Rectal smooth muscle tissue (tissue), 1 donor: ENCODE data around the gene VILL.

Experiments used
- H3K27ac ChIP-seq: one replicate; pipeline ENCODE4 v1.7.0; 2013; ENCODE audit warnings: low read depth, low read length, inconsistent platforms
- H3K27me3 ChIP-seq: one replicate; pipeline ENCODE4 v1.7.0; 2013; ENCODE audit warnings: low read length; ENCODE audit not compliant: control insufficient read depth, insufficient read depth
- H3K36me3 ChIP-seq: one replicate; pipeline ENCODE4 v1.7.0; 2013; ENCODE audit warnings: low read length; ENCODE audit not compliant: control insufficient read depth, insufficient read depth
- H3K4me1 ChIP-seq: one replicate; pipeline ENCODE4 v1.7.0; 2013; ENCODE audit warnings: low read length; ENCODE audit not compliant: control insufficient read depth, insufficient read depth
- H3K4me3 ChIP-seq: one replicate; pipeline ENCODE4 v1.7.0; 2013; ENCODE audit warnings: low read length
- H3K9ac ChIP-seq: one replicate; pipeline ENCODE4 v1.7.0; 2013; ENCODE audit warnings: low read length

The VILL gene

GRCh38 chr3:38008191-38008701, 17.7 kb downstream of the VILL start:
- H3K27ac ChIP-seq = no peak overlapping the region
- no peak overlapping the region for H3K4me3 ChIP-seq
- peaks cover 8% of the 10 kb centered on the region for H3K36me3 ChIP-seq
- H3K9ac ChIP-seq = no peak overlapping the region
- no peaks in the 10 kb centered on the region for H3K4me1 ChIP-seq
- no peaks in the 10 kb centered on the region for H3K27me3 ChIP-seq

- Histone ChIP-seq H3K9ac (no peak overlapping the region), H3K27ac (no peak overlapping the region), H3K27me3 (no peaks in the 10 kb centered on the region), H3K4me1 (no peaks in the 10 kb centered on the region), H3K36me3 (peaks cover 8% of the 10 kb centered on the region), H3K4me3 (no peak overlapping the region)
Measured at GRCh38 chr3:38008971-38009580, 18.5 kb downstream of the VILL start.

GRCh38 chr3:38009807-38010591, 19.4 kb downstream of the VILL start:
- H3K27me3 ChIP-seq = no peaks in the 10 kb centered on the region
- H3K4me3 ChIP-seq = no peak overlapping the region
- no peak overlapping the region for H3K27ac ChIP-seq
- H3K9ac ChIP-seq = no peak overlapping the region
- no peaks in the 10 kb centered on the region for H3K4me1 ChIP-seq
- H3K36me3 ChIP-seq = peaks cover 8% of the 10 kb centered on the region

- H3K27me3 ChIP-seq = no peaks in the 10 kb centered on the region
- no peak overlapping the region for H3K4me3 ChIP-seq
- H3K27ac ChIP-seq = no peak overlapping the region
- H3K4me1 ChIP-seq = no peaks in the 10 kb centered on the region
- peaks cover 17% of the 10 kb centered on the region for H3K36me3 ChIP-seq
- H3K9ac ChIP-seq = no peak overlapping the region
Measured at GRCh38 chr3:38011111-38011510, 20.5 kb downstream of the VILL start.

- Histone ChIP-seq H3K9ac (no peak overlapping the region), H3K27ac (no peak overlapping the region), H3K27me3 (no peaks in the 10 kb centered on the region), H3K4me3 (no peak overlapping the region), H3K4me1 (no peaks in the 10 kb centered on the region), H3K36me3 (peaks cover 27% of the 10 kb centered on the region)
Measured at GRCh38 chr3:38015485-38015884, 24.9 kb downstream of the VILL start.

- Histone ChIP-seq H3K27ac (no peak overlapping the region), H3K4me3 (no peak overlapping the region), H3K4me1 (no peaks in the 10 kb centered on the region), H3K27me3 (no peaks in the 10 kb centered on the region), H3K9ac (no peak overlapping the region), H3K36me3 (peaks cover 27% of the 10 kb centered on the region)
Measured at GRCh38 chr3:38015984-38016383, 25.4 kb downstream of the VILL start.

- Histone ChIP-seq H3K9ac (no peak overlapping the region), H3K27ac (no peak overlapping the region), H3K27me3 (no peaks in the 10 kb centered on the region), H3K36me3 (peaks cover 23% of the 10 kb centered on the region), H3K4me3 (no peak overlapping the region), H3K4me1 (no peaks in the 10 kb centered on the region)
Measured at GRCh38 chr3:38016410-38016809, 25.8 kb downstream of the VILL start.

- H3K36me3 ChIP-seq = peaks cover 23% of the 10 kb centered on the region
- H3K4me3 ChIP-seq = no peak overlapping the region
- H3K9ac ChIP-seq = no peak overlapping the region
- H3K27me3 ChIP-seq = no peaks in the 10 kb centered on the region
- H3K4me1 ChIP-seq = no peaks in the 10 kb centered on the region
- no peak overlapping the region for H3K27ac ChIP-seq
Measured at GRCh38 chr3:38016847-38017444, 26.4 kb downstream of the VILL start.

- Histone ChIP-seq H3K36me3 (peaks cover 23% of the 10 kb centered on the region), H3K9ac (no peak overlapping the region), H3K4me1 (no peaks in the 10 kb centered on the region), H3K27me3 (no peaks in the 10 kb centered on the region), H3K27ac (no peak overlapping the region), H3K4me3 (no peak overlapping the region)
Measured at GRCh38 chr3:38017445-38018295, 27.1 kb downstream of the VILL start.

GRCh38 chr3:38018296-38019266, 28.0 kb downstream of the VILL start:
- no peaks in the 10 kb centered on the region for H3K4me1 ChIP-seq

GRCh38 chr3:38019658-38020341, 29.2 kb downstream of the VILL start:
- Histone ChIP-seq H3K4me1 (no peaks in the 10 kb centered on the region), H3K36me3 (peaks cover 23% of the 10 kb centered on the region), H3K4me3 (no peak overlapping the region), H3K27me3 (no peaks in the 10 kb centered on the region), H3K27ac (no peak overlapping the region), H3K9ac (no peak overlapping the region)

More at GRCh38 chr3:38018296-38019266, 28.0 kb downstream of the VILL start:
- Histone ChIP-seq H3K27ac (no peak overlapping the region), H3K9ac (no peak overlapping the region), H3K36me3 (peaks cover 23% of the 10 kb centered on the region), H3K4me3 (no peak overlapping the region), H3K27me3 (no peaks in the 10 kb centered on the region)
